Activated naive CD4-positive, alpha-beta T cell treated with Interleukin-2 at 50 U/mL for 16 hours (primary cell): Measurements from ENCODE around the gene SRGAP3.

ENCODE experiments used
- DNase-seq: peaks from one replicate; pipeline ENCODE4 v3.0.0-alpha.2; 2020

SRGAP3 gene

GRCh38 chr3:8980756-8981257 lies 268.6 kb downstream of the SRGAP3 start:
- no peak for DNase-seq

DNA sequence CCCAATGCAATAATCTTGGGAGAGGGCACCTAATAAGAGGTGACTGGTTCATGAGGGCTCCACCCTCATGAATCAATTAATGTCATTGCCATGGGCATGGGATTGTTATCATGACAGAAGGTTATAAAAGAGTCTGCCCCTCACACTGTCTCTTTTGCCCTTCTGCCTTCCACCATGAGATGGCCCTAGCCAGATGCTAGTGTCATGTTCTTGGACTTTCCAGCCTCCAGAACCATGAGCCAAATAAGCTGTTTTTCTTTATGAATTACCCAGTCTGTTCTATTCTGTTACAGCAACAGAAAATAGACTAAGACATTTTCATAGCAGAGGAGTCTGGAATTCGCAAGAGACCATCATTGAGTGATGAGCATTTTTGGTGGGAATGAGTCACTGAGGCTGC lies 270.2 kb downstream of the SRGAP3 start:
- no peak for DNase-seq

DNA sequence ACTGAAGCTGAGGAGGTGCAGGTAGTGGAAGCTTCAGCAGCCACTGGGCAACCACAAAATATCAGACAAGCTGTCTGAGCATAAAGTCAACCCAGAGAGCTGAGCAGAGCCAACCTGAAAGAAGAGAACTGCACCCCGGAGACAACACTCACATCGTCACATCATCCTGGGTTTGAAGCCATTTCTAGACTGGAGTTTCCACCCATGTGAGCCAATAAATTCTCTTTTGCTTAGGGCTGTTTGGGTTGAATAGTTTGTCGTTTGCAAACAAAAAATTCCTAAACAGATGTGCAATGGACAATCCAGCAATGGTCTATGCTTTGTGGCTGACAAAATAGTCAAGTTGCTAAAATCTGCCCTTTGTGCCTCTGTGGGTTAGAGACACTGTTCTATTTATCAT lies 270.9 kb downstream of the SRGAP3 start:
- DNase-seq: no peak

GRCh38 chr3:8976540-8977182 lies 272.8 kb downstream of the SRGAP3 start:
- no peak for DNase-seq

- DNase-seq: no peak
These were observed 274.1 kb downstream of the SRGAP3 start for GRCh38 chr3:8975081-8976020.

DNA sequence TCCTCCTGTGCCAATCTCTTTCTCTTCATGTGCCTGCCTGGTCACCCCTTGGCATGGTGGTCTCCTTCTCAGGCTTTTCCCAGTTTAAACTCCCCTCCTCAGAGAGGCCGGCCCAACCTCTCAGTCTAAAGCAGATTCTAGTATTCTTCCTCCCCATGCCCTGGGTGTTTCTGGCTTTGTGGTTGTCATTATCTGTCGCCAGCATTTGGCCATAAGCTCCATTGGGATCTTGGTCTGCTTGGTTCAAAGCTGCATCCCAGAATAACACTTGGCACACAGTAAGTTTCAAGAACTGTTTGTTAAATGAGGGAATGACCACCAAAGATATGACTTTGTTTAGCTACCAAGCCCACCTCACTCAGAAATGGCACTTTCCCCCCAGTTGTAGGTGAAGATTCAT lies 275.0 kb downstream of the SRGAP3 start:
- no peak for DNase-seq

DNA sequence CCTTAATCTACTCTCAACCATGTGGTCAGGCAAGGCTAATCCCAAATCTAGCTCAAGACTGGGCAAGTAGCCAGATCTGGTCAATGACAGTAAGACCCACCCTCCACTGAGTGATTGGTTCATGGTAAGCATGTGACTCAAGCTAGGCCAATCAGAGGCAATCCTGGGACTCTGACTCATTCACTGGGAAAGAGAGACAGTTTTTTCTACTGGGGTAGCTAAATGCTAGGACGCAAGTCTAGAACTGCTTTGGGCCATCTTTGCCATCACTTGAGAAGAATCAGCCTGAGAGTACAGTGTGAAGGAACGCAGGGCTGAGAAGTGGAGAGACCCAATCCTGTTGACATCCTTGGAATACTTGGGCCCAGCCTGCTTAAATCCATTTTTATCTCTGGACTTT lies 276.8 kb downstream of the SRGAP3 start:
- DNase-seq: no peak

- DNase-seq: peak; percentile 73
These were observed 278.4 kb downstream of the SRGAP3 start for GRCh38 chr3:8970971-8971589.

DNA sequence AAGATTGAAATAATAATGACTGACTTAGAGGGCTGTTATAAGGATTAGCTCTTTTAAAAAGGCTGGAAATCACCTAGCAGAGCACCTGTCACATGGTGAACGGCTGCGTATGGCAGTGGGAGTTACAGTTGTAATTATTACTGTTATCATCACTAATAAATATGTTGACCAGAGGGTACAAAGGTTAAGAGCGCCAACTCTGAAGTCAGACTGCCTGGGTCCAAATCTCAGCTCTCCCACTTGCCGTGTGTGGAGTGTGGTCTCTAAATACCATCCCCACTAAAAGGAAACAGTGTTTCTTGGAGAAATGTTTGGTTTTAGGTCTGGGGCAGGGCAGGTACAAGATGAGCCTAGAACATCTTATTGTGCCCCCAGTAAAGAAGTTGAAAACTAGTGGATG lies 280.2 kb downstream of the SRGAP3 start:
- no peak for DNase-seq

- no peak for DNase-seq
These were observed 281.0 kb downstream of the SRGAP3 start for GRCh38 chr3:8968375-8968882.

- DNase-seq: no peak
These were observed 281.9 kb downstream of the SRGAP3 start for GRCh38 chr3:8967553-8967952.

GRCh38 chr3:8966820-8967348 lies 282.6 kb downstream of the SRGAP3 start:
- DNase-seq: no peak

DNA sequence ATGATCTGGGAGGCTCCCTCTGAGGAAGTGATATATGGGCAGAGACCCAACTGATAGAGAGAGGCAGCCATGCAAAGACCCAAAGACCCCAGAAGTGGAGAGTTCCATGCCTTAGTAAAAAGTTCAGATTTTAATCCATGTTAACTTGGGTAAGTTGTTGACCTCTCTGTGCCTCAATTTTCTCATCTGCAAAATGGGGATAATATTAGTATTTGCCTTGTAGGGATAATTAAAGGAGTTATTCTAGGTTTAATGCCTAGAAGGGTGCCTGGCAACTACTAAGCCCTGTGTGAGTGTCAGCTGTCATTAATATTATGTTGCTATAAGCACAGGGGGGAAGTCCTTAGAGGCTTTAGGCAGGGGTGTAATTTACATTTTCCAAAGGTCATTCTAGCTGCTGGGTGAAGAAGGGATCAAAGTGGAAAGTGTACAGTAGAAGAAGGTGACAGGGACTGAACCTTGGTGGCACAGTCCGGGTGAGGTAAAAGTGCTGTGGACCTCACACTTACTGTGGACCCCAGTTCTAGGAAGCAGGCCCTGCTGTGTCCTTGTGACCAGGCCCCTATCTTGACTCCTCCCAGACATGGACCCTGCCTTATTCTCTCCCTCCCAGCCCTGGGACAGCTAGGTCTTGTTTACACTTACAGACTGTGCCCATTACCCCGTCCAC lies 283.2 kb downstream of the SRGAP3 start:
- DNase-seq: no peak

DNA sequence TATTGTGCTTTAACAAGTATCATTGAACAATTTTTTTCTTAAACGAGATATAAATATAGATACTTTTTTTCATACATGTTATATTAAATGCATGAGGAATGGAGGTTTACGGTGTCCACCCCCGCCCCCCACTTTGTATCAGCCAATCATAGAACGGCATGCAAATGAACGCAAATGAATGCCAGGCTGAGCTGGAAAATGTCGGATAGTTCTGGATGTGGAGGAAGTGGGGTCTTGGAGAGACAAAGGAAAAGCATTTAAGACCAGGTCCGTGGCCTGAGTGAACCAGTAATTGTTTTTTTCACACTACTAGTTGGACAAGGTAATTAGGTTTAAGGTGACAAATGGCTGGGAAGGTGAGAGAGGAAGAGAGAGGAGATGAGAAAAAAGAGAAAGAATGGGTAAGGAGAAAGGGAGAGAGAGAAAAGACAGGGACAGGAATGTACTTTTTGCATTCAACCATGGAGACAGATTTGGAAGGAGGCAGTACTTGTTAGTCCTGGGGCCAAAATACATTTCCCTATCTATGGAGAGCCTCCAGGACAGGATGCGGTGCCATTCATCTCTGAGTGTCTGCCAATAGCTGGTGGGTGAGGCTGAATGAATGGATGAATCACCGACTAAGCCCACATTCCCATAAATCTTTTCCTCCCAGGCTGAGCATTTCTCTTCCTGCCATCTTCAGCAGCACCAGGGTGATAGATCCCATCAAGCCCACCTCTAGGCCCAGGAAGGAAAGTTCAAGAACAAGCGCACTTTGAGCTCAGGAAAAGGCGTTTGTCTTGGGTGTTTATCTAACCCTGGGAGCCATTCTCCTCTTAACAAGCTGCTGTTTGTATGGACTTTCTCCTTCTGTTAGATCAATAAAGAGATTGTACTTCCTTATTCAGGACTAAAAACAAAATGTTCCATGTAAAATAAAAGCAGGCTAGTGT lies 284.7 kb downstream of the SRGAP3 start:
- no peak for DNase-seq

DNA sequence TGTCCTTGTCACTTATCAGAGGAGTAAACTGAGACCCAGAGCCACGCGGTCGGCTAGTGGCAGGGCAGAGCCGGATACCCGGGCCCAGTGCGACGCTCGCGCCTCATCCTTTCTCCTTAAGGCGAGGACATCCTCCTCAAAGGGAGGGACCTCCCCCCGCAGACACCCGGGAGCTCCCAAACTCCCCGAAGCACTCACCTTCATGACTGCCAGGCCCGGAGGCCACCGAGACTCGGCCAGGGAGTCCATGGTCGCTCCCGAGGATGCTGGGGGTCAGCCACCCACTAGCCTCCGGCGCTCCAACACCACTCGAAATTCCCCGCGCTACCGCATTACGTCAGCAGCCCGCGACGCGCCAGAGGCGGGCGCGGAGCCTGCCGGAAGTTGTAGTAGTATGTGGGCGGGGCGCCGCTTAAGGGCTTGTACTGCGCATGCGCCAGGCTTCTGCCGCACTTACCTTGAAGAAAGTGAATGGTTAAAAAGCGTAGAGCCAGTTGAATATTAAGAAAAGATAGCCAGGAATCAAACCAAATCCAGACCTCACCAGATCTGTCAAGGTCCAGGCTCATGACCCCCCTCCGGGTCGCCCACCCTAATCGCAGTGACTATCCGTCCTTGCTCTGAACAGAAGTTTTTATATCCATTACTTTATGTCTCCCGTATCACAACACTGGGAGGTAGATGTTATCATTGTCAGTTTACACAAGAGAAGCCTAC lies 286.2 kb downstream of the SRGAP3 start, which contains the start of gene RAD18:
Gene RAD18 (minus strand): TSS at position 336 of the 717 bp plus-strand sequence. CDS start 87 bp downstream, at position 249.
- peak; percentile 92 for DNase-seq

DNA sequence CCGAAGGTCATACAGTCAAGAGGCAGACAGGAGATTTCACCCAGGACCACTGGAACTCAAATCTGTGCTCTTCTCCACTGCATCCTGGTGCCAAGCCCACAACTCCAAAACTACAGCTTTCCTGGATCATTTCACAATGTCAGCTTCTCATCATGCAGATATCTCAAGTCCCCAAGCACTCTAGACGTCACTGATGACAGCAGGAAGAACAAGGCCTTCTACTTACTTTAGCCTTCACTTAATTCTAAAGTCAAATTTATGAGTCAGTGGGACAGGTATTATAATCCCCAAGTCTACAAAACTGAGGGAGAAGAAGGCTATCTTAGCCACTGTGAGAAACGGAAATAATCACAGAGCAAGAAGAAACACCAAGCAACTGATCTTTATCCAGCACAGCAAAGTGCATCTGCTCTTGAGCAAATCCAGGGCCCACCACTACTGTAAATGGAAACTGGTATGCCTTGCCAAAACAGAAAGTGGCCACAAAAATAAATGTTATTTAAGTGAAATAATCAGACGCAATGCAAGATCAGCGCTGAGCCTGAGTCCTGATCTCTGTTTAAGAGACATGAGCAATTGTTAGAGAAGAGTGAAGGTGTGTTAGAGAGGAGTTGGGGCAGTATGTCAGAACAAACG lies 287.1 kb downstream of the SRGAP3 start:
- DNase-seq: no peak

DNA sequence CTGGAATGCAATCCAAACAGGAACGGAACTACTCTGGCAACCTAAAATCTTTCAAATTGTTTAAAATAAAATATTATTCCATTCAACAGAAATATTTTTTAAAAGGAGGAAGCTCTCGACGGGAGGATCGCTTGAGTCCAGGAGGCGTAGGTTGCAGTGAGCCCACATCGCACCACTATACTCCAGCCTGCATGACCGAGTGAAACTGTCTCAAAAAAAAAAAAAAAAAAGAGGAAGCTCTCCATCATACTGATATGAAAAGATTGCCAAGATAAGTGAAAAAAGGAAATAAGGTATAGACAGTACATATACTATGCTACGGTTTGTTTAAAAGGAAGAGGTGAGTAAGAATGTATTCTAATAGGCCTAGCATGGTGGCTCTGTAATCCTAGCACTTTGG lies 289.8 kb downstream of the SRGAP3 start:
- DNase-seq: no peak

DNA sequence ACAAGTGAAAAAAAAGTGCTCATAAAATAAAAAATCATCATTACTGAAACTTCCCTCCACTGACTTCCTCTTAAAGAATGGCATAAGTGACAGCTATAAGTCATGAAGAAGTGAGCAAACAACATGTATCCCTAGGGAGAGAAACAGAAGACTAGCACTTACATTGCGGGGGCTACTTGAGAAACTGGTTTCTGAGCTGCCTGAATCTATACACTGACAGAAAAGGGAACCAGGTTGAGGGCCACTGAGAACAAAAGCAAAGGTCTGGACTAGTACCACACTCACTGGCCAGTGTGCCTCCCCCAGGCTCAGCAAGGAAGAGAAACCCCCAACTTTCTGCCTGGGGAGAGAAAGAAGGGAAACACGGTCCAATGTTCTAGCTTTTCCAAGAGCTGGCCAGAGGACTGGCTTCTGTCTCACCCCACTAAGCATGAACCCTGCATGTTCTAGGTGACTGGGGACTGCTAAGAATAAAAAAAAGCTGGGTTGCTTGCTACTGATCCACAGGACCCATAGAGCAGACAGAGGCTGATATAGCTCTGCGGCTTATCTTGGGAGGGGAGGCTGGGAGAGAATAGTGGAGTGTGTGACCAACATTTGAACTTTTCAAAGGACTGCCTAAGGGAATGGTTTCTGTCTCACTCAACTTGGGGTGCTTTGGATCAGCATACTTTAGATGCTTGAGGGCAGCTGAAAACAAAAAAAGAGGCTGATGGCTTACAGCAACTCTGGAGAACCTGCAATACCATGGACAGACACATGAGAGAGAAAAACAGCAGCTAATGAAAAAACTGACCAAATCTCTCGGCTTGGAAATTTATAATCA lies 294.3 kb downstream of the SRGAP3 start:
- DNase-seq: no peak

- no peak for DNase-seq
These were observed 296.1 kb downstream of the SRGAP3 start for GRCh38 chr3:8953313-8953712.
